SKM-1 (cell line): ENCODE results near the gene RPL11.
"Not testable (repeated sequence)": the region's sequence is repeated elsewhere in the genome, so short reads cannot be mapped to it uniquely, and the experiment has no call there.

Experiments
- DNase-seq: peaks from one replicate; lab custom pipeline; 2025; ENCODE audit not compliant: unreplicated experiment; lab: John Stamatoyannopoulos, UW

RPL11 gene

GRCh38 chr1:23684415-23684814, 7.2 kb upstream of the RPL11 start:
- no peak for DNase-seq

GRCh38 chr1:23685197-23685596, 6.4 kb upstream of the RPL11 start:
- not testable (repeated sequence) for DNase-seq

DNA sequence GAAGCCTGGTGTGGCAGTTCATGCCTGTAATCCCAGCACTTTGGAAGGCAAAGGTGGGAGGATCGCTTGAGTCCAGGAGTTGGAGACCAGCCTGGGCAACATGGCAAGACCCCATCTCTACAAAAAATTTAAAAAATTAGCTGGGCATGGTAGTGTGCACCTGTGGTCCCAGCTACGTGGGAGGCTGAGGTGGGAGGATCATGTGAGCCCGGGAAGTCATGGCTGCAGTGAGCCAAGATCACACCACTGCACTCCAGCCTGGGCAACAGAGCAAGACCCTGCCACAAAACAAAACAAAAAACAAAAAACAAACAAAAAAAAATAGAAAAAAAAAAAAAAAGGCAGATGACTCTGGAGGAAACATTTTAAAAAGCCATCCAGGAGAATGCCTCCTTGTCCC, 3.9 kb upstream of the RPL11 start:
- not testable (repeated sequence) for DNase-seq

DNA sequence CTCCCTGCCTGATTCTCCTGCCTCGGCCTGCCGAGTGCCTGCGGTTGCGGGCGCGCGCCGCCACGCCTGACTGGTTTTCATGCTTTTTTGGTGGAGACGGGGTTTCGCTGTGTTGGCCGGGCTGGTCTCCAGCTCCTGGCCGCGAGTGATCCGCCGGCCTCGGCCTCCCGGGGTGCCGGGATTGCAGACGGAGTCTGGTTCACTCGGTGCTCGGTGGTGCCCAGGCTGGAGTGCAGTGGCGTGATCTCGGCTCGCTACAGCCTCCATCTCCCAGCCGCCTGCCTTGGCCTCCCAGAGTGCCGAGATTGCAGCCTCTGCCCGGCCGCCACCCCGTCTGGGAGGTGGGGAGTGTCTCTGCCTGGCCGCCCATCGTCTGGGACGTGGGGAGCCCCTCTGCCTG, 3.3 kb upstream of the RPL11 start:
- DNase-seq, result not testable (repeated sequence)

DNA sequence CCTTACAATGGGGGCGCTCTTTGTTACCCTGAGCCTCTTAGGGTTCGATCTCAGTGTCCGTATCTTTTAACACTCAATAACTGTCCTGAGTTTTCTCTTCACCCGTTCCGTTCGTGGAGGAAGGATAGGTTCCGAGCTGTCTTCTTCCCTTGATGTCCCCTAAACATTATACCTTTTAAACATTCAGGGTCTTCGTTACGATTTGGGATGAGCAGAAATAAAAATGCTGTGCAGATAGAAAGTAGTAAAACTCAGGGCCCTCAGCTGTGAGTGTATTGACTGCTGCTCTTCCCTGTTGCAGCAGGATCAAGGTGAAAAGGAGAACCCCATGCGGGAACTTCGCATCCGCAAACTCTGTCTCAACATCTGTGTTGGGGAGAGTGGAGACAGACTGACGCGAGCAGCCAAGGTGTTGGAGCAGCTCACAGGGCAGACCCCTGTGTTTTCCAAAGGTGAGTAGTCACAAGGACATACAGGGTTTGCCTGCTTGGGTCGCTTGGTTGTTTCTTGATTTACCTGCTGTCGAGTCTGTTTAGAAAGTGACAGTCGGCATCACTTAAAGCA, 784 bp downstream of the RPL11 start:
- no peak for DNase-seq

DNA sequence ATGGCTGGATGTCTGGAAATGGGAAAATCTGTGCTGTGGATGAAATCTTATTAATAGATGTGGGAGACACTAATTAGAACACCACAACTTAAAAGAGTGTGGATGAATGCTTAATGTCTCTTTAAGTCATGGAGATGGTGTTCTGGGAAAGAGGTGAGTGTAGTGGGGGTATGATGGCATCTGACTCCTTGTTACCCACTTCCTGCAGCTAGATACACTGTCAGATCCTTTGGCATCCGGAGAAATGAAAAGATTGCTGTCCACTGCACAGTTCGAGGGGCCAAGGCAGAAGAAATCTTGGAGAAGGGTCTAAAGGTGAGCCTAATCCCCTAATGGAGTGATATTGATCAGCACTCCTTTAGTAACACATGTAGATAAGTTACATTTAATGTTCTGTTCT, 2.0 kb downstream of the RPL11 start:
- DNase-seq, result no peak

- DNase-seq, result no peak
Measured at GRCh38 chr1:23694371-23694770, 2.8 kb downstream of the RPL11 start.

GRCh38 chr1:23695667-23696066, 4.1 kb downstream of the RPL11 start:
- no peak for DNase-seq

DNA sequence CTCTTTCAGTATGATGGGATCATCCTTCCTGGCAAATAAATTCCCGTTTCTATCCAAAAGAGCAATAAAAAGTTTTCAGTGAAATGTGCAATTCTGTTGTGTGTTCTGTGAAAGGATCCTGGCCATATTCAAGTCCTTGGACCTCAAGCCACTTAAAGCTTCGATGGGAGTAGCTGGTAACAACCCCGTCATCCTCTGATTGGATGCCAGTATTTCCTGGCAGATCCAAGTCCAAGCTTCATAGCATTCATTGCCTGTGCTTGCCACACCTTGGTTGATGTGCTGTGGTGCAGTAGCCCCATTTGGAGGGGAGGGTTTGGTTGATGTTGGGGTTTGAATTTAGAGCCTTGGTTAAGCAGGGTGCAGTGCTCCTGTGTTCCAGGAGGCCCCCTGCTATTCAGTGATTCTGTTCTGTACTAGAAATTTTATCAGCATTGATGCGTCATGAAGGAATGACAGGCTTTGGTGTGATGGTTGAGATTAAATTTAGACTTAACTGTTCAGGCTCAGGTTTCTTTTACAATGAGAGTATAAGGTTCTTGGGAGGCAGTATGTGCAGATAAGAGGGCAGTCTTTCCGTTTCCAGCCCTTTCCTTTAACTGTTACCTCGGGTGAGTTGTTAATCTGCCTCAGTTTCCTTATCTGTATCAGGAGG, 4.9 kb downstream of the RPL11 start:
- no peak for DNase-seq

GRCh38 chr1:23698466-23698865, 6.9 kb downstream of the RPL11 start:
- no peak for DNase-seq

DNA sequence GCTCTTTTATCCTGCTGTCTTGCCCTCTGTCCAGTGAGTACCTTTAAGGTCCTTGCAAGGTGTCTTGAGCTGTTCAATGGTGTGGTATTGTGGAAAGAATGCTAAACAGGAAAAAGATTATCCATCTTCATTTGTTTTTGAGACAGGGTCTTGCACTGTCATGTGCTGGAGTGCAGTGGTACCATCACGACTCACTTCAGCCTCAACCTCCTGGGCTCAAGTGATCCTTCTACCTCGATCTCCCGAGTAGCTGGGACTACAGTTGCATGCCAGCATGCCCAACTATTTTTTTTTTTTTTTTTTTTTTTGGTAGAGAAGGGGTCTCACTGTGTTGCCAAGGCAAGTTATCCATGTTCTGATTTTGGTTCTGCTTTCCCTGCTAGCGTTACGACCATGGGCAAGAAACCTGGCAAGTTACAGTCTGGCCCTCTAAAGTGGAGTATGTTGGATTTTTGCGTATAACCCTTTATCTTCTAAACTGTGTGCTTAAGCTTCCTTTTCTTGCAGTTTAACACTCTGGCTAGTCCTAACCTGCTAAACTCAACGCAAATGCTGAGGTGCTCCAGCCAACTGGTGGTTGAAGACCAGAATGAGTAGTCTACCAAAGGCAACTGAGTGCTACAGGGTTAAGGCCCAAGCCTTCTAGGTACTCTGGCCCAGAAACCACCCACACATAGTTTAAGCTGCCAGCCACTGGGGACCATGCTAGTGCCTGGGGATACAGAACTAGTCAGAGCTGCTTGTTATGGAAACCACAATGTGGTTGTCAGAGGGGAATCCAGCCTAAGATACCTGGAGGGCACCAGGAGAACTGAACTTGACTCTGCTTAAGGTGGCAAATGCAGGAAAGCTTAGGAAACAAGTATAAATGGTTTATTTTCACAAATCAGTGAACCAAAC, 7.9 kb downstream of the RPL11 start:
- DNase-seq, result no peak

DNA sequence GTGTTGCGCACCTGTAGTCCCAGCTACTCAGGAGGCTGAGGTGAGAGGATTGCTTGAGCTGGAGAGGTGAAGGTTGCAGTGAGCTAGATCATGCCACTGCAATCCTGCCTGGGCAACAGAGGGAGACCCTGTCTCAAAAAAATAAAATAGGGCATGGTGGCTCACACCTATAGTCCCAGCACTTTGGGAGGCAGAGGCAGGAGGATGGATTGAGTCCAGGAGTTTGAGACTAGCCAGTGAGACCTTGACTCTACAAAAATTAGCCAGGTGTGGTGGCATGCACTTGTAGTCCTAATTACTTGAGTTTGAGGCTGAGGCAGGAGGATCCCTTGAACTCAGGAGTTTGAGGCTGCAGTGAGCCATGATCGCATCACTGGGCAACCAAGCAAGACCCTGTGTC, 9.7 kb downstream of the RPL11 start:
- no peak for DNase-seq

DNA sequence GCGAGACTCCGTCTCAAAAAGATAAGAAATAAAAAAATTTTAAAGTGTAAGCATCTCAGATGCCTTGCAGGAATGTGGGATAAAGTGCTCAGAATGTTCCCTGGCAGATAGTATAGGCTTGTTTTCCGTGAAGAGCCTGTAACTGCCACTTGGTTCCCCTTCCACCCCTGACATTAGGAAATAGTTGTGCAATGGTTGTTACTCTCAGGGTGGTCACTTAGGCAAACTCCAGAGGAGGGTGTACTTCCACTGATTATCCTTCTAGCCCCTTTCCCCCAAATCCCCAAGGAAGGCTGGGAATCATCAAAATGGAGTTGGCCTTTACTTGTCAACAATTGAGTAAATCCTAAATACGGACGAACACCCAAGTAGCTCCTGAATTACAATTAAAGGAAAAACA, 10.4 kb downstream of the RPL11 start:
- DNase-seq, result no peak

DNA sequence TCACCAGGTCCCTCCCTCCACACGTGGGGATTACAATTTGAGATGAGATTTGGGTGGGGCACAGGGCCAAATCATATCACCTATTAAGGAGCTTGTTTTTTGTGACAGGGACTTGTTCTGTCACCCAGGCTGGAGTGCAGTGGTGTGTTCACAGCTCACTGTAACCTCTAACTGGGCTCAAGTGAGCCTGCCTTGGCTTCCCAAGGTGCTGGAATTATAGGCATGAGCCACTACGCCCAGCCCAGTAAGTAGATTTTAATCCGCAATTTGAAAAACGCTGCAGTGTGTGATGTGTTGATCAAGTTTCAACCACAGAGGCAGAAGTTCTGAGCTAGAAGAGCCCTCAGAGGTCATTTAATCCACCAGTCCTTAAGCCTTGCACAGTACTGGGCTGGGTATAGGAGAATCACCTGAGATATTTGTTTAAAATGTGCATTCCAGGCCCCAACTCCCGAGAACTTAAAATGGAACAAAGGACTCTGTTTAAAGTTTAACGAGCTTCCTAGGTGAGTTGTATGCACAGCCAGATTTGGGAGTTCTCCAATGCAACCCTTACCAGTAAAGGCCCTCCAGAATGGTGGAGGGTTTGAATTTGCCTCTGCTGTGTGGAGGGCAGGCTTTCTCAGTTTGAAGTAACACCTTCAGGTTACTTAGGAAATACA, 13.4 kb downstream of the RPL11 start:
- no peak for DNase-seq

- no peak for DNase-seq
Measured at GRCh38 chr1:23709229-23709628, 17.6 kb downstream of the RPL11 start.

- no peak for DNase-seq
Measured at GRCh38 chr1:23718482-23718881, 26.9 kb downstream of the RPL11 start.

- no peak for DNase-seq
Measured at GRCh38 chr1:23719162-23719820, 27.7 kb downstream of the RPL11 start.

DNA sequence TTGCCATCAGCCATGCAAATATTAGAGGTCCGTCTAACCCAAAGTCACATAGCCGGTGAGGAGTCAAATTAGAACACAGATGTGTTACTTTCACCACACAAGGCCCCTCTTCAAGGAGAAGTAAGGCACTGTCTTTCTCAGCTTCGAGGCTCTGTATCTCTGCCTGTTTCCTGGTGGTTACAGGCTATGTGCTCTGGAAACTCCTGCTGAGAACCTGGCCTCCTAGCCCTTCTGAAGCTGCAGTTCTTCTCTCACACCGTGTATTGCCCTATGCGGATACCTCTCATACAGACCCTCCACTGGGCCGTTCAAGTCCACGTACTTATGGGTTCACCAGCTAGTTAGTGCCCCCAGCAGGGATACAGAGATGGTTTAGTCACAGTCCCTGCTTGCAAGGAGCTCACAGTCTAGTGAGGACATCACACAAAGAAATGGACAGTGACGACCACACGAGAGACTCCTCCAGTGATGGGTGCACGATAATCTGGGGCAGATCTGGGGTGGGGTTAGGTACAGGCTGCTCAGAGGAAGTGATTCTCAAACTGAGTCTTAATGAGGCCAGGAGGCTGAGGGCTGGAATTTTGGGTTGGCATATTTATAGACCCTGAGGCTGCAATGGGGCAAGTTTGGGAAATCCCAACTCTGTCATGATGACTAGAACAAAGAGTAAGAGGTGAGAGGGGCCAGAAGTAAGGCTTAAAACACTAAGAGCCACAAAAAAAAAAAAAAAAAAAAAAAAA, 28.8 kb downstream of the RPL11 start:
- no peak for DNase-seq

DNA sequence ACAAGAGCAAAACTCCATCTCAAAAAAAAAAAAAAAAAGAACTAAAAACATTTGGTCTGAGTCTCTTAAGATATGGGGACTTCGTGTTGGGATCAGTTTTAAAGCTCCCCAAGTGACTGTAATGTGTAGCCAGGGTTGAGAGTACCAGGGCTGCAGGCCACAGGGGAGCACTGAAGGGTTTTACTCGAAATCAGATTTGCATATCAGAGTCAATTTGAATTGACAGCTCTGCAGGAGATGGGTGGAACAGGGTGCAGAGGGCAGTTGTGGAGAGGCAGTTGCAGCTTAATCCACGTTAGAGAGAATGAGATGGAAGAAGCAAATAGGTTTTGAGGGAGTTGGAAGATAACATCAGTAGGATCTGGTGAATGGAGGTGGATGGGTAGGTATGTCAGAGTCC, 31.0 kb downstream of the RPL11 start:
- no peak for DNase-seq

DNA sequence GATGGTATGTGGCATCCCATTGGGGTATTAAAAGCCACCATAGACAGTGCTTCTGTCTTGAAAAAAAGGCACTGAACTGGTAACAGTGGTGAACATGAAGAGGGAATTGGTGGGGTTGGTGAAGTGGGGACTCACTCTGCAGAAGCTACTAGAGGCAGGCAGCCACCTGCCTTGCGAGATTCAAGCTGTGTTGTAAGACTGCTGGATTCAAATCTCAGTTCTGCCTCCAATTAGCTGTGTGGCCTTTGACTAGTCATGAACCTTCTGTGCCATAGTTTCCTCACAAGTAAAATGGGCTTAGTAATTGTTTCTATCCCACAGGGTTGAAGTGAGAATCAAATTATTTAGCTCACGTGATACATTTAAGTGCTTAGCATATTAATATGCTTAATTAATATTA, 35.1 kb downstream of the RPL11 start:
- no peak for DNase-seq
